Mucosa of stomach (tissue), 1 donor: ENCODE measurements around the gene DNAJC15.

Experiments
- H3K27me3 ChIP-seq: one replicate; pipeline ENCODE4 v1.7.0; 2013; ENCODE audit warnings: mild to moderate bottlenecking, low read length; ENCODE audit not compliant: control insufficient read depth, insufficient read depth
- H3K36me3 ChIP-seq: one replicate; pipeline ENCODE4 v1.7.0; 2013; ENCODE audit warnings: low read length; ENCODE audit not compliant: control insufficient read depth, insufficient read depth
- H3K4me1 ChIP-seq: one replicate; pipeline ENCODE4 v1.7.0; 2013; ENCODE audit warnings: mild to moderate bottlenecking, low read length; ENCODE audit not compliant: control insufficient read depth, insufficient read depth
- H3K4me3 ChIP-seq: one replicate; pipeline ENCODE4 v1.7.0; 2013; ENCODE audit warnings: low read length
- H3K9ac ChIP-seq: one replicate; pipeline ENCODE4 v1.7.0; 2013; ENCODE audit warnings: mild to moderate bottlenecking, low read length, moderate library complexity
- H3K9me3 ChIP-seq: one replicate; pipeline ENCODE4 v1.7.0; 2013; ENCODE audit warnings: mild to moderate bottlenecking, low read length, moderate library complexity; ENCODE audit not compliant: control insufficient read depth
- donor health status: Pancreatic carcinoma.

The DNAJC15 gene

GRCh38 chr13:43077906-43078305 lies 54.5 kb downstream of the DNAJC15 start:
- no peaks in the 10 kb centered on the region for H3K4me1 ChIP-seq
- H3K4me3 ChIP-seq: no peak overlapping the region
- no peak overlapping the region for H3K9ac ChIP-seq
- H3K36me3 ChIP-seq: no peaks in the 10 kb centered on the region
- H3K27me3 ChIP-seq: no peaks in the 10 kb centered on the region
- H3K9me3 ChIP-seq: no peaks in the 10 kb centered on the region

- Histone ChIP-seq H3K27me3 (no peaks in the 10 kb centered on the region), H3K4me3 (no peak overlapping the region), H3K4me1 (no peaks in the 10 kb centered on the region), H3K9me3 (no peaks in the 10 kb centered on the region), H3K36me3 (no peaks in the 10 kb centered on the region), H3K9ac (no peak overlapping the region)
Measured at GRCh38 chr13:43078399-43078798, 55.0 kb downstream of the DNAJC15 start.

- no peak overlapping the region for H3K4me3 ChIP-seq
- H3K9ac ChIP-seq: no peak overlapping the region
- no peaks in the 10 kb centered on the region for H3K9me3 ChIP-seq
- no peaks in the 10 kb centered on the region for H3K27me3 ChIP-seq
- H3K4me1 ChIP-seq: no peaks in the 10 kb centered on the region
- H3K36me3 ChIP-seq: no peaks in the 10 kb centered on the region
Measured at GRCh38 chr13:43079392-43079931, 56.1 kb downstream of the DNAJC15 start.

- Histone ChIP-seq H3K36me3 (no peaks in the 10 kb centered on the region), H3K9ac (no peak overlapping the region), H3K9me3 (no peaks in the 10 kb centered on the region), H3K4me1 (no peaks in the 10 kb centered on the region), H3K27me3 (no peaks in the 10 kb centered on the region), H3K4me3 (no peak overlapping the region)
Measured at GRCh38 chr13:43080199-43080598, 56.8 kb downstream of the DNAJC15 start.

GRCh38 chr13:43081866-43082265 lies 58.5 kb downstream of the DNAJC15 start:
- Histone ChIP-seq H3K9me3 (no peaks in the 10 kb centered on the region), H3K4me1 (no peaks in the 10 kb centered on the region), H3K9ac (no peak overlapping the region), H3K36me3 (no peaks in the 10 kb centered on the region), H3K4me3 (no peak overlapping the region), H3K27me3 (no peaks in the 10 kb centered on the region)

GRCh38 chr13:43083750-43084149 lies 60.4 kb downstream of the DNAJC15 start:
- Histone ChIP-seq H3K36me3 (no peaks in the 10 kb centered on the region), H3K4me3 (no peak overlapping the region), H3K27me3 (no peaks in the 10 kb centered on the region), H3K9me3 (no peaks in the 10 kb centered on the region), H3K9ac (no peak overlapping the region), H3K4me1 (peaks cover 8% of the 10 kb centered on the region)

- H3K4me3 ChIP-seq: no peak overlapping the region
- peaks cover 8% of the 10 kb centered on the region for H3K4me1 ChIP-seq
- H3K36me3 ChIP-seq: no peaks in the 10 kb centered on the region
- H3K9ac ChIP-seq: no peak overlapping the region
- no peaks in the 10 kb centered on the region for H3K27me3 ChIP-seq
- no peaks in the 10 kb centered on the region for H3K9me3 ChIP-seq
Measured at GRCh38 chr13:43085545-43085944, 62.2 kb downstream of the DNAJC15 start.

GRCh38 chr13:43086181-43086580 lies 62.8 kb downstream of the DNAJC15 start:
- no peaks in the 10 kb centered on the region for H3K36me3 ChIP-seq
- peaks cover 8% of the 10 kb centered on the region for H3K4me1 ChIP-seq
- H3K4me3 ChIP-seq: no peak overlapping the region
- no peak overlapping the region for H3K9ac ChIP-seq
- H3K9me3 ChIP-seq: no peaks in the 10 kb centered on the region
- H3K27me3 ChIP-seq: no peaks in the 10 kb centered on the region

GRCh38 chr13:43088093-43088511 lies 64.7 kb downstream of the DNAJC15 start:
- H3K9me3 ChIP-seq: no peaks in the 10 kb centered on the region
- H3K36me3 ChIP-seq: no peaks in the 10 kb centered on the region
- H3K4me3 ChIP-seq: peak overlapping the region; percentile 11
- no peaks in the 10 kb centered on the region for H3K27me3 ChIP-seq
- H3K9ac ChIP-seq: peak overlapping the region; percentile 75
- H3K4me1 ChIP-seq: peaks cover 8% of the 10 kb centered on the region

GRCh38 chr13:43089912-43090498 lies 66.6 kb downstream of the DNAJC15 start:
- Histone ChIP-seq H3K9me3 (no peaks in the 10 kb centered on the region), H3K4me3 (no peak overlapping the region), H3K27me3 (no peaks in the 10 kb centered on the region), H3K4me1 (peaks cover 8% of the 10 kb centered on the region), H3K9ac (no peak overlapping the region), H3K36me3 (no peaks in the 10 kb centered on the region)

GRCh38 chr13:43094901-43095300 lies 71.5 kb downstream of the DNAJC15 start:
- Histone ChIP-seq H3K9me3 (no peaks in the 10 kb centered on the region), H3K27me3 (no peaks in the 10 kb centered on the region), H3K4me1 (no peaks in the 10 kb centered on the region), H3K36me3 (no peaks in the 10 kb centered on the region), H3K4me3 (no peak overlapping the region), H3K9ac (no peak overlapping the region)

- Histone ChIP-seq H3K9ac (no peak overlapping the region), H3K36me3 (no peaks in the 10 kb centered on the region), H3K27me3 (no peaks in the 10 kb centered on the region), H3K4me1 (no peaks in the 10 kb centered on the region), H3K9me3 (no peaks in the 10 kb centered on the region), H3K4me3 (no peak overlapping the region)
Measured at GRCh38 chr13:43095771-43096719, 72.7 kb downstream of the DNAJC15 start.
